Spleen (tissue), 7 donors: ENCODE results near the gene BNIP3.

Experiments used
- CTCF ChIP-seq, 11 experiments: fragments of 200-600 bp in 7 of 11; fragments of 450-650 bp in 4 of 11; sonication (generic) in 4 of 11; IDR thresholded peaks in 8 of 11; conservative IDR thresholded peaks in 3 of 11; 1 replicate in 7 of 11; 2 replicates in 4 of 11; pipeline versions ENCODE4 v1.4.0 to v1.8.0; 2016 to 2021; ENCODE audit warnings: antibody characterized with exemption in 11 of 11, inconsistent platforms in 4 of 11, mild to moderate bottlenecking in 1 of 11
- POLR2A ChIP-seq, 3 donors: fragments of 450-650 bp; IDR thresholded peaks; one replicate each; pipeline ENCODE4 v1.5.1; 2017; ENCODE audit warnings: antibody characterized with exemption in 3 of 3, mild to moderate bottlenecking in 1 of 3
- POLR2AphosphoS5 ChIP-seq, 3 donors: sonication (generic); formaldehyde crosslinking; IDR thresholded peaks; one replicate each; pipeline ENCODE4 v1.5.1; 2017; ENCODE audit warnings: antibody characterized with exemption in 3 of 3
- donor health status: DM: no; HTN: no; CAD: no; lungs with moderate emphysema.
- donor health status: DM: no; HTN: no; CAD: no.
- donor health status: DM: no; HTN: no; CAD: no.

DNA sequence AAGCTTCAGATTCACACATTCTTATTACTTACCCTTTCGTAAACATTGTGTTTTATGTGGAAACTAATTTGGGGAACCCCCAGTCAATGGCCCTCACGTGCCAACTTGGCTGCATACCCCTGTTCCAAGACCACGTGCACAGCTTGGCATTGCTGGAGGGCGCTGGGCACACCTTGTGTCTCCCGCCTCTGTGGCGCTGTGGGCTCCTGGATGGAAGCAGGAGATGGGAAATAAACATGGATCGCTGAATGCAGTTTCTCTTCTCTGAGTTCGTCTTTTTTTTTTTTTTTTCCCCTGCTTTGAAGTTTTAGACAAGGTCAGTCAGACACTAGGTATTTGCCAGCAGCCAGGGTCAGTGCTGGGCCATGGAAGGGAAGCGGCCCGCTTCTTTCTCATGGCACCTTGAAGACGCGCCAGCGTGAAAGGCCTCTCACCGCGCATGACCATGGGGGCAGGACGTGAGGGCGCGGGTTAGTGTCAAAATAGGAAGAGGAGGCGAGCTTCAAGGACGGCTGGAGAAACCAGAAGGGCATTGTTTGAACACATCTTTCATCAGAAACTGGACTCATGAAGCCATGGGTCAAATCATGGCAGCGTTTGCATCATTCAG, 27.3 kb downstream of the BNIP3 start:
- TF ChIP-seq CTCF (IDR thresholded peaks at IDR 0.05 in 8 of 11, conservative IDR thresholded peaks at IDR 0.05 in 3 of 11) (no peak), POLR2A (IDR thresholded peaks at IDR 0.05) (no peak), POLR2AphosphoS5 (IDR thresholded peaks at IDR 0.05) (peak in 2 of 3 donors; percentile 20 to 64)
